H1 (cell line): ENCODE measurements around the gene UNC13C. TPM values are rescaled to one million over a fixed set of nuclear protein-coding genes. Genes with fewer than 3 reads are reported as not detected.
A peak's percentile ranks its signal among the peaks of the same experiment; 100 is the strongest.

Experiments
- CTCF ChIA-PET: fragments of 300-600 bp; sonication (Branson Sonifier 250); formaldehyde crosslinking; loops from one replicate; lab custom pipeline; 2021; ENCODE audit not compliant: partially characterized antibody; lab: Charles Lee
- POLR2A ChIA-PET: fragments of 300-600 bp; sonication (Branson Sonifier 250); formaldehyde crosslinking; loops from one replicate; lab custom pipeline; 2021; ENCODE audit warnings: inconsistent platforms; ENCODE audit not compliant: partially characterized antibody; lab: Charles Lee
- DNase-seq, 2 experiments: peaks; one replicate each; pipeline versions ENCODE4 v3.0.0 to v3.0.0-alpha.2; 2010 to 2022; ENCODE audit warnings: low spot score in 2 of 2, low read depth in 1 of 2, mixed read lengths in 1 of 2
- FAIRE-seq: peaks from 2 replicates; lab custom pipeline; 2011; peaks lifted over from hg19 to GRCh38; lab: Jason Lieb, UNC
- H2AFZ ChIP-seq: 2 replicates; pipeline ENCODE4 v1.8.1; 2012; ENCODE audit warnings: low read length, inconsistent platforms
- H2AK5ac ChIP-seq: 2 replicates; pipeline ENCODE4 v1.6.1; 2013; ENCODE audit warnings: low read depth, low read length
- H2BK120ac ChIP-seq: replicated peaks from 2 replicates; pipeline ENCODE3; 2013; ENCODE audit warnings: low read depth, low read length, inconsistent platforms
- H2BK12ac ChIP-seq: 2 replicates; pipeline ENCODE4 v1.6.1; 2013; ENCODE audit warnings: low read depth, low read length
- H2BK15ac ChIP-seq: 2 replicates; pipeline ENCODE4 v1.6.1; 2013; ENCODE audit warnings: low read length
- H2BK20ac ChIP-seq: 2 replicates; pipeline ENCODE4 v1.6.1; 2013; ENCODE audit warnings: low read length
- H2BK5ac ChIP-seq: 2 replicates; pipeline ENCODE4 v1.6.1; 2013; ENCODE audit warnings: low read depth, low read length
- H3K14ac ChIP-seq: 2 replicates; pipeline ENCODE4 v1.6.1; 2013; ENCODE audit warnings: inconsistent platforms; ENCODE audit not compliant: insufficient read length
- H3K18ac ChIP-seq: 2 replicates; pipeline ENCODE4 v1.6.1; 2013; ENCODE audit warnings: low read length; ENCODE audit errors: extremely low read depth
- H3K23ac ChIP-seq: 2 replicates; pipeline ENCODE4 v1.6.1; 2013; ENCODE audit warnings: inconsistent platforms; ENCODE audit not compliant: insufficient read length
- H3K23me2 ChIP-seq: 2 replicates; pipeline ENCODE4 v1.6.1; 2013; ENCODE audit warnings: low read depth, low read length
- H3K27ac ChIP-seq: 2 replicates; pipeline ENCODE4 v1.6.1; 2011; ENCODE audit warnings: low read depth, low read length, inconsistent platforms
- H3K27me3 ChIP-seq, 4 experiments: replicated peaks in 1 of 4; 1 replicate in 1 of 4; 2 replicates in 3 of 4; pipeline versions ENCODE4 v1.6.1 to v1.8.1; 2011 to 2013; ENCODE audit warnings: low read length in 3 of 4, mild to moderate bottlenecking in 3 of 4, inconsistent platforms in 2 of 4, mixed read lengths in 2 of 4, moderate library complexity in 1 of 4; ENCODE audit not compliant: control insufficient read depth in 3 of 4, insufficient read depth in 3 of 4; ENCODE audit errors: extremely low read depth in 1 of 4
- H3K36me3 ChIP-seq, 4 experiments: 2 replicates each; pipeline versions ENCODE4 v1.6.1 to v1.8.1; 2011 to 2013; ENCODE audit warnings: mild to moderate bottlenecking in 4 of 4, low read length in 3 of 4, moderate library complexity in 2 of 4, control low read depth in 1 of 4, inconsistent platforms in 1 of 4; ENCODE audit not compliant: insufficient read depth in 4 of 4, control insufficient read depth in 2 of 4
- H3K4ac ChIP-seq: replicated peaks from 2 replicates; pipeline ENCODE3; 2013; ENCODE audit warnings: low read length, low read depth, mixed read lengths, inconsistent platforms; ENCODE audit not compliant: insufficient read length
- H3K4me1 ChIP-seq, 4 experiments: replicated peaks in 1 of 4; 1 replicate in 1 of 4; 2 replicates in 3 of 4; pipeline versions ENCODE4 v1.6.1 to v1.8.1; 2011 to 2013; ENCODE audit warnings: low read length in 3 of 4, inconsistent platforms in 2 of 4, mixed read lengths in 1 of 4; ENCODE audit not compliant: insufficient read depth in 4 of 4, control insufficient read depth in 3 of 4
- H3K4me2 ChIP-seq, 2 experiments: 2 replicates each; pipeline versions ENCODE4 v1.6.1 to v1.8.1; 2011 to 2013; ENCODE audit warnings: low read depth in 2 of 2, low read length in 2 of 2, control low read depth in 1 of 2, inconsistent platforms in 1 of 2, mild to moderate bottlenecking in 1 of 2; ENCODE audit not compliant: insufficient read depth in 1 of 2
- H3K4me3 ChIP-seq, 4 experiments: fragments of 200-600, 300-600 bp in 1 of 4; sonication (generic), shearing (Covaris generic), sonication (Bioruptor Twin) in 1 of 4; 2 replicates each; pipeline versions ENCODE4 v1.5.1 to v1.8.1; 2011 to 2016; ENCODE audit warnings: low read length in 4 of 4, low read depth in 3 of 4, control low read depth in 2 of 4, inconsistent platforms in 2 of 4, mild to moderate bottlenecking in 2 of 4, mixed read lengths in 1 of 4, moderate library complexity in 1 of 4; ENCODE audit not compliant: insufficient read depth in 2 of 4; ENCODE audit errors: extremely low read depth in 1 of 4
- H3K56ac ChIP-seq: replicated peaks from 2 replicates; pipeline ENCODE3; 2013; ENCODE audit warnings: low read depth, mild to moderate bottlenecking, mixed read lengths, low read length, inconsistent platforms; ENCODE audit not compliant: insufficient read length
- H3K79me1 ChIP-seq: 2 replicates; pipeline ENCODE4 v1.6.1; 2013; ENCODE audit warnings: low read depth, low read length, control low read depth
- H3K79me2 ChIP-seq, 2 experiments: 2 replicates each; pipeline versions ENCODE4 v1.6.1 to v1.8.1; 2012 to 2013; ENCODE audit warnings: low read length in 2 of 2, mild to moderate bottlenecking in 2 of 2, inconsistent platforms in 1 of 2; ENCODE audit not compliant: insufficient read depth in 2 of 2, control insufficient read depth in 1 of 2
- H3K9ac ChIP-seq, 4 experiments: replicated peaks in 1 of 4; 1 replicate in 1 of 4; 2 replicates in 3 of 4; pipeline versions ENCODE4 v1.6.1 to v1.8.1; 2011 to 2013; ENCODE audit warnings: low read depth in 3 of 4, low read length in 3 of 4, control low read depth in 2 of 4, mild to moderate bottlenecking in 2 of 4, moderate library complexity in 2 of 4, inconsistent platforms in 1 of 4; ENCODE audit errors: extremely low read depth in 1 of 4
- H3K9me3 ChIP-seq, 2 experiments: 2 replicates each; pipeline versions ENCODE4 v1.6.1 to v1.8.1; 2012 to 2013; ENCODE audit warnings: mild to moderate bottlenecking in 2 of 2, moderate library complexity in 2 of 2, control low read depth in 1 of 2, inconsistent platforms in 1 of 2, low read depth in 1 of 2, low read length in 1 of 2, mixed read lengths in 1 of 2; ENCODE audit not compliant: insufficient read depth in 2 of 2
- H4K20me1 ChIP-seq, 2 experiments: replicated peaks in 1 of 2; 2 replicates each; pipeline versions ENCODE3 to v1.8.1; 2011 to 2013; ENCODE audit warnings: inconsistent platforms in 2 of 2, low read length in 2 of 2, mild to moderate bottlenecking in 1 of 2; ENCODE audit not compliant: insufficient read depth in 2 of 2, control insufficient read depth in 1 of 2
- H4K5ac ChIP-seq: 2 replicates; pipeline ENCODE4 v1.6.1; 2013; ENCODE audit warnings: low read length, low read depth, mixed read lengths, inconsistent platforms; ENCODE audit not compliant: insufficient read length
- H4K8ac ChIP-seq: 2 replicates; pipeline ENCODE4 v1.8.0; 2013; ENCODE audit warnings: mild to moderate bottlenecking, moderate library complexity, low read length, inconsistent platforms; ENCODE audit not compliant: insufficient read depth; ENCODE audit errors: extremely low read depth
- H4K91ac ChIP-seq: replicated peaks from 2 replicates; pipeline ENCODE3; 2013; ENCODE audit warnings: low read length, mixed read lengths, inconsistent platforms; ENCODE audit not compliant: insufficient read length
- CTBP2 ChIP-seq: IDR thresholded peaks from 2 replicates; pipeline ENCODE4 v1.7.0; 2011; ENCODE audit warnings: borderline replicate concordance, mild to moderate bottlenecking, moderate library complexity, mixed read lengths, low read length; ENCODE audit not compliant: insufficient read depth, insufficient read length
- RAD21 ChIP-seq, 2 experiments: IDR thresholded peaks in 1 of 2; conservative IDR thresholded peaks in 1 of 2; 2 replicates each; pipeline ENCODE4 v1.6.1; 2011; ENCODE audit warnings: low read depth in 2 of 2, low read length in 2 of 2, improper control_type of control experiment in 1 of 2, inconsistent platforms in 1 of 2, mild to moderate bottlenecking in 1 of 2, moderate library complexity in 1 of 2
- SRF ChIP-seq: IDR thresholded peaks from 2 replicates; pipeline ENCODE4 v1.6.1; 2011; ENCODE audit warnings: mild to moderate bottlenecking, low read depth, low read length, moderate library complexity
- TAF7 ChIP-seq: optimal IDR thresholded peaks from 2 replicates; pipeline ENCODE3; 2011; ENCODE audit warnings: low read depth, mild to moderate bottlenecking, inconsistent platforms, low read length, moderate library complexity, borderline replicate concordance
- WGBS, 2 experiments: shearing (Covaris generic) in 1 of 2; methylation state at CpG; one replicate each; pipeline versions ENCODE4 v1.1.6 to v1.1.7; 2013 to 2015; ENCODE audit warnings: low lambda C conversion rate in 2 of 2, mixed read lengths in 2 of 2, inconsistent platforms in 1 of 2, low coverage in 1 of 2, missing lambda C conversion rate in 1 of 2; ENCODE audit not compliant: insufficient replicate concordance in 2 of 2, insufficient coverage in 1 of 2, insufficient read length in 1 of 2; ENCODE audit errors: extremely low coverage in 1 of 2, missing lambda C conversion rate in 1 of 2; 5-methylcytosine and 5-hydroxymethylcytosine counted together
- polyA plus RNA-seq, 7 experiments: library from polyadenylated mRNA; depleted of rRNA in 3 of 7; stranded (reverse) in 5 of 7; unstranded in 2 of 7; fragments of >200 nt in 5 of 7; fragments of 200-250 nt in 2 of 7; gene quantifications; 1 replicate in 5 of 7; 2 replicates in 1 of 7; 4 replicates in 1 of 7; pipeline versions ENCODE4 v1.2.1 to v1.2.3, GENCODE V29; 2011 to 2013; ENCODE audit warnings: missing spikeins in 2 of 7, mixed read lengths in 2 of 7
- total RNA-seq: library from RNA; stranded (reverse); fragmentation: NEBNext Ultra II Directional; extraction: Animal tissue kit (Norgen Biotek cat#: 25700); gene quantifications from 2 replicates; pipeline ENCODE4 v1.2.1, GENCODE V29; 2021

The UNC13C gene
- total and polyA plus RNA-seq, 2 of the 8 experiments (the other 6 are each of a cell fraction or from before 2014, with no cell fraction given): 0.02 to 0.13 TPM

DNA sequence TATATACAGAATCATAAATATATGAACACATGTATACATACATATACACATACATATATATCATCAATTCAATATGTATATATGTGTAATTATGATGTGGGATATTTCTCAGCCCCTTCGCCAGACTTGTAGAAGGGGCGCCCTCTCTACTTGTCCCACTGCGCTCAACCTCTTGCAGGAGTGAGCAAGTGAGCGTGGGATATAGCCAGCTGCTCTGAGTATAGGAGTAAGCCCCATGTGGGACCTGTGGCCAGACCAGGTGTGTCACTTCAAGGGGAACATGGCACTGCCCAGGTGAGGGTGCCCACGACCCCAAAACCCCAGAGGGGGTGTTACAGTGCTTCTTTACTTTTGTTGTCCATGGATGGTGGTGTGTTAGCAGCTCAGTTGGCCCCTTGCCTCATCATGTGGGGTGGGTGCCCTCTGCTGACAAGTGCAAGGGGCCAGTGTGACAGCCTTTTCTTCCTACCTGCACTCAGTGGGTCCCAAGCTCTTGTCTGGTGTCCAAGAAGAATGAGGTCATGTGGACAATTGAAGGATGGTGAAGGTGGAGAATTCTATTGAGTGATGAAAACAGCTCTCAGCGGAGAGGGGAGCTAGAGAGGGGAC is 304.1 kb downstream of the UNC13C start:
- Histone ChIP-seq H3K4me2 (no peak overlapping the region), H3K14ac (no peak overlapping the region), H3K27me3 (no peaks in the 10 kb centered on the region), H2AK5ac (no peak overlapping the region), H3K4me1 (no peaks in the 10 kb centered on the region), H3K27ac (no peak overlapping the region), H3K79me1 (no peaks in the 10 kb centered on the region), H3K56ac (no peak overlapping the region), H2BK20ac (no peak overlapping the region), H3K4ac (no peak overlapping the region), H4K20me1 (no peaks in the 10 kb centered on the region), H3K79me2 (no peaks in the 10 kb centered on the region), H2BK15ac (no peak overlapping the region), H2BK12ac (no peak overlapping the region), H3K23ac (no peak overlapping the region), H4K5ac (no peak overlapping the region), H4K8ac (no peak overlapping the region), H3K4me3 (no peak overlapping the region), H2AFZ (no peak overlapping the region), H3K18ac (no peak overlapping the region), H3K36me3 (no peaks in the 10 kb centered on the region), H3K23me2 (no peaks in the 10 kb centered on the region), H2BK120ac (no peak overlapping the region), H3K9me3 (no peaks in the 10 kb centered on the region; a peak in 1 of 4 replicates), H3K9ac (no peak overlapping the region), H4K91ac (no peak overlapping the region), H2BK5ac (no peak overlapping the region)
- DNase-seq (no peak), FAIRE-seq (no peak)
- 87% methylated on average over 6 of the region's 6 CpGs; no CpG with 5 or more reads in 1 of the 2 experiments for WGBS, 2 experiments
- no peak for TF ChIP-seq SRF
- TF ChIP-seq RAD21 (IDR thresholded peaks at IDR 0.05 in 1 of 2, conservative IDR thresholded peaks at IDR 0.05 in 1 of 2; ENCODE audit: low read depth in 2 of 2, low read length in 2 of 2): peak; percentile 16 to 46; a peak in 2 of 4 replicates
- no peak for TF ChIP-seq TAF7
- no peak for TF ChIP-seq CTBP2
- ChIA-PET CTCF (no interaction called here), POLR2A (no interaction called here)
